GM12801 (cell line): Measurements from ENCODE around the gene PCNX2.

Experiments
- CTCF ChIP-seq: IDR thresholded peaks from one replicate; pipeline ENCODE4 v1.5.1; 2011; ENCODE audit warnings: control low read depth; ENCODE audit not compliant: insufficient read length; ENCODE audit errors: extremely low read depth

The PCNX2 gene

GRCh38 chr1:233144434-233144833, 151.1 kb downstream of the PCNX2 start:
- no peak for TF ChIP-seq CTCF

- TF ChIP-seq CTCF, result no peak
Observed at GRCh38 chr1:233143241-233143640, 152.3 kb downstream of the PCNX2 start.

GRCh38 chr1:233140974-233141373, 154.6 kb downstream of the PCNX2 start:
- no peak for TF ChIP-seq CTCF

DNA sequence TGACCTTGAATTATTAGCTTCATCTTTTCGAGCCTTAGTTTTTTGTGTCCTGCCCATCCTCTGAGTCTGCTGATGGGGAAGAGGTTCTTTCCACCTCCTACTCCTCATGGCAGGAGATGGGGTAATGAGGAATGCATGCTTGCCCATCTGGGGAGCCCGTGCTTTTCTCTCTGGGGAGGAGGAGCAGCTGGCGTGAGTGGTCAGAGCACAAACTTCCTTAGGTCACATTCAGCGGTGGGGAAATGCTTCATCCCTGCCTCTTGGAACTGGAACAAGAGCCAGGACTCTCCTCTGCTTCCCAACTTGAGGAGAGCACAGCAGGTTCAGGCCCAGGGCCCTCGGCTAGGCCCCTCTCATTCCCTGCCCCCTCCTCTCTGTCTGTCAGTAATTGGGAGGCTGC, 155.0 kb downstream of the PCNX2 start:
- TF ChIP-seq CTCF, result no peak

DNA sequence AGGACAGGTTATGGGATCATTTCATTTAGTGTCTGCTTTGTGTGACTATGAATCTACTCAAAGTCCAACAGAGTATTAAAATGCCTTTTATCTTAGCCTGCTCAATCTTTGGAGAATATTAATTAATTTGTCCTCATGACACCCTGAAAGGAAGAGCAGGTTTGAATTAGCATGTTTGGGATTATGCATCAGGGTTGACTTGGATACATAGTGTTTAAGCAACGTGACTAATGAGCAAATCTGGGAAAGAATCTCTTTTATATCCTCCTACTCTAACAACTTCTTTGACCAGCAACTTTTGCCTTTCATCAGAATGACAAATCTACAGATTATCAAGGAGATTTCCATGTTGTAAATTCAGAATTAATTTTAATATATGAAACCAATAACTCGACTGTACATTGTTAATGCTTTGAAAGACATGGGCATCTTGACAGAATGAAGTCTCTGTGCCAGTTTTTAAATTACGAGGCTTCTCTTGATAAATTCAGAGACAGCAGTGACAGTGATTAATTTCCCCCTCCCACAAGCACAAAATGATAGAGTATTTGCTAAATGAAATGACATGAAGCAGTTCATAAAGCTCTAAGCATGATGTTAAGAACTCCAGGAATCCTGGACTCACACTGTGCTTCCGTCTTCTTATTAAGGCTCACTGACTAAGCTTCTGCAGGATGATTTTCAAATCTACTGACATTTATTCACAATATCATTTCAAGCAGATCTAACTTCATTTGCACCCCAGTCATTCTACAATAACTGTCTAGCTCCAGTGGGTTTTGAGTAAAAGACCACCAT, 156.5 kb downstream of the PCNX2 start:
- no peak for TF ChIP-seq CTCF

DNA sequence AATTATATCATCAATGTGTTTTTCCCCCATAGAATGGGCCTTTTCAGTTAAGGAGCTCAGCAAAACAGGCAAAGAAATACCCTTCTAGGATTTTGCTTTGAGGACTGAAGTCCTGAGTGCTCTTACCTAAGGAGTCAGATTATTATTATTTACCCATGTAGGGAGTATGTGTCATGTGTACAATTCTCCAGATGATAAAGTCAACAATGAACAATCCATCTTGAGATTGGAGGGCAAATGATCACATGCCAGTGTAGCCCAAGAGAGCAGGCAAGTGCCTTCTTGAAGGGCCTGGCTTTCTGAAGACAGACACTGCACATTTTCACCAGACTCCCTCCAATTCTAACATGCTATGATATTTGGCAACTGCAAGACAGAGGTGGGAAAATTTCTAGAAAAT, 159.7 kb downstream of the PCNX2 start:
- TF ChIP-seq CTCF, result no peak

DNA sequence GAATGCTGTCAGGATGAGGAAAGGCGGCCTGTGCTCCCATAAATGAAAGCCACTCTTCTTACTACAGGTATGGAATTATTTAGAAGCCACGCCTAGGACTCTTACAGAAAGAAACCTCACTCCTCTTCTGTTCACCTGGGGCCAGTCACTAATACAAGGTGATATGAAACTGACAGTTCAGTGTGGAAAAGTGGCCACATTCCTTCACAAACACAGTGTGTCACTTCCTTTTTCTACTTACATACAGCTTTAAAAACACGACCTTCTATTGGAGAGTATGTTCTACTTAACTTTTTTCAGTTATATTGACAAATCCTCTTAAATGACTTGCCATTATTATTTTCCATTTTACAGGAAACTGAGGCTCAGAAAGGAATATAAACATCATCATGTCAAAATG, 163.1 kb downstream of the PCNX2 start:
- TF ChIP-seq CTCF, result no peak
